Ovary (tissue), 9 donors: ENCODE results near the gene SNX32. TPM values are rescaled to one million over a fixed set of nuclear protein-coding genes. Genes with fewer than 3 reads are reported as not detected.

ENCODE experiments used
- DNase-seq, 5 donors: peaks; one replicate each; pipeline ENCODE4 v3.0.0-alpha.2; 2019 to 2020
- H3K27ac ChIP-seq, 2 donors: fragments of 200-600 bp; one replicate each; pipeline versions ENCODE4 v1.5.1 to v1.8.0; 2019 to 2022
- H3K27me3 ChIP-seq: fragments of 200-600 bp; one replicate; pipeline ENCODE4 v1.8.0; 2022
- H3K36me3 ChIP-seq: fragments of 200-600 bp; sonication (generic); one replicate; pipeline ENCODE4 v1.5.1; 2019
- H3K4me1 ChIP-seq: one replicate; pipeline ENCODE4 v1.8.1; 2013; ENCODE audit warnings: mild to moderate bottlenecking, moderate library complexity; ENCODE audit not compliant: insufficient read depth
- H3K4me3 ChIP-seq: fragments of 200-600 bp; sonication (generic); one replicate; pipeline ENCODE4 v1.5.1; 2017
- H3K9me3 ChIP-seq, 2 donors: fragments of 200-600 bp in 1 of 2; sonication (generic) in 1 of 2; one replicate each; pipeline versions ENCODE4 v1.5.1 to v1.8.1; 2013 to 2019; ENCODE audit warnings: mild to moderate bottlenecking in 1 of 2, moderate library complexity in 1 of 2
- CTCF ChIP-seq, 3 donors: fragments of 450-650 bp in 2 of 3; fragments of 200-600 bp in 1 of 3; IDR thresholded peaks; one replicate each; pipeline versions ENCODE4 v1.5.1 to v1.8.0; 2016 to 2022; ENCODE audit warnings: antibody characterized with exemption in 3 of 3, mild to moderate bottlenecking in 1 of 3
- EP300 ChIP-seq: sonication (generic); formaldehyde crosslinking; IDR thresholded peaks from one replicate; pipeline ENCODE4 v1.6.1; 2017; ENCODE audit warnings: antibody characterized with exemption
- POLR2A ChIP-seq: fragments of 450-650 bp; IDR thresholded peaks from one replicate; pipeline ENCODE4 v1.6.1; 2017; ENCODE audit warnings: antibody characterized with exemption, mild to moderate bottlenecking, moderate library complexity
- WGBS, 3 donors: extraction: QIAGEN DNeasy Blood & Tissue Kit in 1 of 3; methylation state at CpG; one replicate each; pipeline versions ENCODE4 v1.1.5 to v1.1.7; 2013 to 2017; 5-methylcytosine and 5-hydroxymethylcytosine counted together
- intact Hi-C, 4 donors: fragments of 100-400 bp; cut with DNase I; formaldehyde crosslinking; loops; one replicate each; pipeline versions ENCODE4 v1.11.0 to v1.15.1; 2022 to 2023
- polyA plus RNA-seq, 2 donors: library from polyadenylated mRNA; stranded (reverse); fragments of 200-250 nt in 1 of 2; fragments of 350-450 nt in 1 of 2; fragmentation: Illumina TruSeq in 1 of 2; extraction: RNeasy Lipid Tissue Mini Kit (QIAGEN cat#74804) in 1 of 2; gene quantifications; one replicate each; pipeline ENCODE4 v1.2.3, GENCODE V29; 2013 to 2014
- total RNA-seq, 7 donors: library from RNA; depleted of rRNA in 2 of 7; stranded (reverse); fragments of >200 nt in 2 of 7; fragmentation: NEBNext Ultra II Directional in 3 of 7; extraction: Animal tissue kit (Norgen Biotek cat#: 25700) in 3 of 7; gene quantifications; one replicate each; pipeline versions ENCODE4 v1.1.0 to v1.2.4, GENCODE V29; 2016 to 2023
- donor health status: DM: no; HTN: no; CAD: no; lungs with moderate emphysema.
- donor health status: DM: no; HTN: no; CAD: no.
- donor health status: Bipolar disorder and iron deficiency.
- donor health status: DM: yes; HTN: yes; CAD: no.
- donor health status: DM: no; HTN: no; CAD: no.
- donor health status: DM: yes; HTN: yes; CAD: no.

SNX32 gene
- total and polyA plus RNA-seq, 9 donors = 0.40 to 3.0 (median 1.3) TPM; not detected in 1

- Histone ChIP-seq H3K27ac (no peak overlapping the region), H3K9me3 (no peaks in the 10 kb centered on the region), H3K36me3 (no peaks in the 10 kb centered on the region), H3K4me1 (no peaks in the 10 kb centered on the region), H3K27me3 (no peaks in the 10 kb centered on the region), H3K4me3 (no peak overlapping the region)
- no peak for TF ChIP-seq EP300
- TF ChIP-seq POLR2A = no peak
- no peak for TF ChIP-seq CTCF (IDR thresholded peaks at IDR 0.05)
- 79 to 82% (median 81%) methylated on average over 24 of the region's 24 CpGs for WGBS, 3 donors
- intact Hi-C loops = no loop called here
- DNase-seq = peak in 3 of 5 donors; percentile 23 to 51 (median 29)
These were observed 29.5 kb downstream of the SNX32 start for GRCh38 chr11:65862941-65863888.

- WGBS, 3 donors = 76 to 79% (median 76%) methylated on average over 12 of the region's 12 CpGs
- Histone ChIP-seq H3K36me3 (no peaks in the 10 kb centered on the region), H3K27ac (no peak overlapping the region)
These were observed 30.3 kb downstream of the SNX32 start for GRCh38 chr11:65863889-65864705.

GRCh38 chr11:65864706-65865471, 31.1 kb downstream of the SNX32 start:
- H3K4me1 ChIP-seq = no peaks in the 10 kb centered on the region
- no peaks in the 10 kb centered on the region for H3K27me3 ChIP-seq
- no peaks in the 10 kb centered on the region for H3K9me3 ChIP-seq
- no peak overlapping the region for H3K4me3 ChIP-seq
- 69 to 80% (median 77%) methylated on average over 18 of the region's 18 CpGs for WGBS, 3 donors
- peak in 4 of 5 donors; percentile 11 to 26 (median 24) for DNase-seq
- H3K27ac ChIP-seq = no peak overlapping the region
- H3K36me3 ChIP-seq = no peaks in the 10 kb centered on the region
- intact Hi-C loops = no loop called here
- TF ChIP-seq CTCF (IDR thresholded peaks at IDR 0.05) (no peak), POLR2A (no peak), EP300 (no peak)

More at GRCh38 chr11:65863889-65864705, 30.3 kb downstream of the SNX32 start:
- DNase-seq = peak in 4 of 5 donors; percentile 7 to 29 (median 24)
- Histone ChIP-seq H3K9me3 (no peaks in the 10 kb centered on the region), H3K27me3 (no peaks in the 10 kb centered on the region), H3K4me1 (no peaks in the 10 kb centered on the region), H3K4me3 (no peak overlapping the region)
- no peak for TF ChIP-seq POLR2A
- no peak for TF ChIP-seq EP300
- TF ChIP-seq CTCF (IDR thresholded peaks at IDR 0.05) = no peak
- intact Hi-C loops = no loop called here
